Ovary (tissue), 9 donors: ENCODE measurements around the gene RASA3. TPM values are rescaled to one million over a fixed set of nuclear protein-coding genes. Genes with fewer than 3 reads are reported as not detected.

Experiments used
- DNase-seq, 5 donors: peaks; one replicate each; pipeline ENCODE4 v3.0.0-alpha.2; 2019 to 2020
- H3K27ac ChIP-seq, 2 donors: fragments of 200-600 bp; one replicate each; pipeline versions ENCODE4 v1.5.1 to v1.8.0; 2019 to 2022
- H3K27me3 ChIP-seq: fragments of 200-600 bp; one replicate; pipeline ENCODE4 v1.8.0; 2022
- H3K36me3 ChIP-seq: fragments of 200-600 bp; sonication (generic); one replicate; pipeline ENCODE4 v1.5.1; 2019
- H3K4me1 ChIP-seq: one replicate; pipeline ENCODE4 v1.8.1; 2013; ENCODE audit warnings: mild to moderate bottlenecking, moderate library complexity; ENCODE audit not compliant: insufficient read depth
- H3K4me3 ChIP-seq: fragments of 200-600 bp; sonication (generic); one replicate; pipeline ENCODE4 v1.5.1; 2017
- H3K9me3 ChIP-seq, 2 donors: fragments of 200-600 bp in 1 of 2; sonication (generic) in 1 of 2; one replicate each; pipeline versions ENCODE4 v1.5.1 to v1.8.1; 2013 to 2019; ENCODE audit warnings: mild to moderate bottlenecking in 1 of 2, moderate library complexity in 1 of 2
- EP300 ChIP-seq: sonication (generic); formaldehyde crosslinking; IDR thresholded peaks from one replicate; pipeline ENCODE4 v1.6.1; 2017; ENCODE audit warnings: antibody characterized with exemption
- POLR2A ChIP-seq: fragments of 450-650 bp; IDR thresholded peaks from one replicate; pipeline ENCODE4 v1.6.1; 2017; ENCODE audit warnings: antibody characterized with exemption, mild to moderate bottlenecking, moderate library complexity
- WGBS, 3 donors: extraction: QIAGEN DNeasy Blood & Tissue Kit in 1 of 3; methylation state at CpG; one replicate each; pipeline versions ENCODE4 v1.1.5 to v1.1.7; 2013 to 2017; 5-methylcytosine and 5-hydroxymethylcytosine counted together
- intact Hi-C, 4 donors: fragments of 100-400 bp; cut with DNase I; formaldehyde crosslinking; loops; one replicate each; pipeline versions ENCODE4 v1.11.0 to v1.15.1; 2022 to 2023
- polyA plus RNA-seq, 2 donors: library from polyadenylated mRNA; stranded (reverse); fragments of 200-250 nt in 1 of 2; fragments of 350-450 nt in 1 of 2; fragmentation: Illumina TruSeq in 1 of 2; extraction: RNeasy Lipid Tissue Mini Kit (QIAGEN cat#74804) in 1 of 2; gene quantifications; one replicate each; pipeline ENCODE4 v1.2.3, GENCODE V29; 2013 to 2014
- total RNA-seq, 7 donors: library from RNA; depleted of rRNA in 2 of 7; stranded (reverse); fragments of >200 nt in 2 of 7; fragmentation: NEBNext Ultra II Directional in 3 of 7; extraction: Animal tissue kit (Norgen Biotek cat#: 25700) in 3 of 7; gene quantifications; one replicate each; pipeline versions ENCODE4 v1.1.0 to v1.2.4, GENCODE V29; 2016 to 2023
- TF ChIP-seq, protein P1 (sequence below), 3 donors: fragments of 450-650 bp in 2 of 3; fragments of 200-600 bp in 1 of 3; IDR thresholded peaks; one replicate each; pipeline versions ENCODE4 v1.5.1 to v1.8.0; 2016 to 2022; ENCODE audit warnings: antibody characterized with exemption in 3 of 3, mild to moderate bottlenecking in 1 of 3
- donor health status: DM: no; HTN: no; CAD: no; lungs with moderate emphysema.
- donor health status: DM: no; HTN: no; CAD: no.
- donor health status: Bipolar disorder and iron deficiency.
- donor health status: DM: yes; HTN: yes; CAD: no.
- donor health status: DM: no; HTN: no; CAD: no.
- donor health status: DM: yes; HTN: yes; CAD: no.

Gene RASA3
- total and polyA plus RNA-seq, 9 donors = 5.4 to 16.9 (median 9.4) TPM

DNA sequence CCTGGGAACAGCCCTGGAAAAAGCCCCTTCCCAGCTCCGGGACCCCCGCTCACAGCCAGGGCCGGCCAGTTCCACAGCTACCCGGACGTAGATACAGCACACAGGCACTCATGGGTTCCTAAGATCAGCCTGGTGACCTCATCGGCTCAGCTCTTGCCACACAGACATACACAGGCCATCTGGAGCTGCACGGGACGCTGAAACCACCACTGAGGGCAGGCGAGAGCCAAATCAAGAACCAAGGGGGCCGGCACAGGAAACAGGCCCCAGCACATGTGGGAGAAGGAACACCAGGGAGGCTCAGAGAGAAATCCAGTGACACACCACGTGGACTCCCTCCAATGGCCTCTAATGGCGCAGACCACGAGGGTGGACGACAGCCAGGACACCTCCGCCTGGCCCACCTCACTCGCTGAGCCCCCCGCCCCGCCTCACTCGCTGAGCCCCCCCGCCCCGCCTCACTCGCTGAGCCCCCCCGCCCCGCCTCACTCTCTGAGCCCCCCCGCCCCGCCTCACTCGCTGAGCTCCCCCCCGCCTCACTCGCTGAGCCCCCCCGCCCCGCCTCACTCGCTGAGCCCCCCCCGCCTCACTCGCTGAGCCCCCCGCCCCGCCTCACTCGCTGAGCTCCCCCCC is 88.9 kb downstream of the RASA3 start:
- WGBS, 3 donors = 70 to 82% (median 71%) methylated on average over 20 to 24 of the region's 37 CpGs
- peak in 1 of 5 donors; percentile 76 for DNase-seq
- Histone ChIP-seq H3K4me1 (peaks cover 6% of the 10 kb centered on the region), H3K27ac (no peak overlapping the region), H3K36me3 (no peaks in the 10 kb centered on the region), H3K9me3 (no peaks in the 10 kb centered on the region), H3K27me3 (no peaks in the 10 kb centered on the region), H3K4me3 (no peak overlapping the region)
- intact Hi-C loops = no loop called here
- no peak for TF ChIP-seq EP300
- TF ChIP-seq, protein P1, sequence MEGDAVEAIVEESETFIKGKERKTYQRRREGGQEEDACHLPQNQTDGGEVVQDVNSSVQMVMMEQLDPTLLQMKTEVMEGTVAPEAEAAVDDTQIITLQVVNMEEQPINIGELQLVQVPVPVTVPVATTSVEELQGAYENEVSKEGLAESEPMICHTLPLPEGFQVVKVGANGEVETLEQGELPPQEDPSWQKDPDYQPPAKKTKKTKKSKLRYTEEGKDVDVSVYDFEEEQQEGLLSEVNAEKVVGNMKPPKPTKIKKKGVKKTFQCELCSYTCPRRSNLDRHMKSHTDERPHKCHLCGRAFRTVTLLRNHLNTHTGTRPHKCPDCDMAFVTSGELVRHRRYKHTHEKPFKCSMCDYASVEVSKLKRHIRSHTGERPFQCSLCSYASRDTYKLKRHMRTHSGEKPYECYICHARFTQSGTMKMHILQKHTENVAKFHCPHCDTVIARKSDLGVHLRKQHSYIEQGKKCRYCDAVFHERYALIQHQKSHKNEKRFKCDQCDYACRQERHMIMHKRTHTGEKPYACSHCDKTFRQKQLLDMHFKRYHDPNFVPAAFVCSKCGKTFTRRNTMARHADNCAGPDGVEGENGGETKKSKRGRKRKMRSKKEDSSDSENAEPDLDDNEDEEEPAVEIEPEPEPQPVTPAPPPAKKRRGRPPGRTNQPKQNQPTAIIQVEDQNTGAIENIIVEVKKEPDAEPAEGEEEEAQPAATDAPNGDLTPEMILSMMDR (IDR thresholded peaks at IDR 0.05) = no peak
- TF ChIP-seq POLR2A = no peak

DNA sequence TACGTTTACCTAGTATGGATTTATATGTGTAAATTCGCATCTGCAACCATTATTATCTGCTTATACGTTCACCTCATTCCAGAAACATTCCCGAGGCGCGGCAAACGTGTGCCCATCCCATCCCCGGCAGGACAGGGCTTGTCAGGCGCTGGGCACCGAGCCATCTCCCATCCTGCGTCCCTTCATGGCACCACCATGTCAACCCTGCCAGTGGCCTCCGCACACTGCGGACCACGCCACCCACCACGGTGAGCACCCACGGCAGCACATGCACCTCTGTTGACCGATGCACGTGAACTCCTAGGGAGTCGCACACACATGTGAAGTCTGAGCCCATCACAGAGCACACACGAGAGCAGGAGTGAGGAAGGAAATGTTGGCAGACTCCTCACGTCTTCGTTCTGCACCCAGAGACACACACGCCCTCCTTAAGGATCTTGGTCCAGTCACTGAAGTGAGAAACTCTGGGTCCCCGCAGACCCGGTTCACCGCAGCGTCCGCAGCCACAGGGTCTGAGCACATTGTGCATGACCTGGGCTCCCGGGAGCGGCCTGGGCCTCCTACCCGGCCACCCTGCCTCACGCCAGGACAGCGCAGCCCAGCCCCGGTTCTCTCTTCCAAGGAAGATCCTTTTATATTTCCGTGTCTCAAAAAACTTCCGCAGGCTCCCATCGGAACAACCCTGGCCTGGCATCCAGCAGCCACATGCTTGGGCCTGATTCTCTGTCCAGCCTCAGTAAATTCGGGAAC is 90.2 kb downstream of the RASA3 start:
- 91 to 95% (median 92%) methylated on average over 38 of the region's 38 CpGs for WGBS, 3 donors
- no peak for DNase-seq
- intact Hi-C loops = no loop called here
- Histone ChIP-seq H3K9me3 (no peaks in the 10 kb centered on the region), H3K4me3 (no peak overlapping the region), H3K4me1 (peaks cover 2% of the 10 kb centered on the region), H3K27me3 (no peaks in the 10 kb centered on the region), H3K27ac (no peak overlapping the region), H3K36me3 (no peaks in the 10 kb centered on the region)
- TF ChIP-seq EP300 = no peak

DNA sequence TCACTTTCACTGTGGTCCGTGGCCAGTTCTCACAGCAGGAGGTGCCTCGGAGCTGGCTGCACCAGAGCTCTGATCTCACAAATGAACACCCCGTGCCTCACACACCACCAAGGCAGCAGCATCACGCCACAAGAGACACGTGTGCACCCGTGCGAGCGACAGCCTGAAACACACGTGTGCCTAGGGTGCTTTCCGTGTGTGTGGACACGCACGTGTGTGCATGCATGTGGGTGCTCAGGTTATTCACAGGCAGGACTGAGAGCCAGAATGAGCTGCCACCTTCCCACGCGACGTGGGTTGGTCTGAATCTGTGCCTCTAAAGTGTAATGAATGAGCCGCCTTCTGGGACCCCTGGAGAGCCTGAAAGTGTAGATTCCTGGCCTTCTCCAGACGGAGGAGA is 90.9 kb downstream of the RASA3 start:
- H3K4me1 ChIP-seq = no peaks in the 10 kb centered on the region
- no peak overlapping the region for H3K27ac ChIP-seq
- intact Hi-C loops = no loop called here
- no peak overlapping the region for H3K4me3 ChIP-seq
- H3K27me3 ChIP-seq = no peaks in the 10 kb centered on the region
- no peak for DNase-seq
- H3K36me3 ChIP-seq = no peaks in the 10 kb centered on the region
- 92 to 95% (median 95%) methylated on average over 17 of the region's 17 CpGs for WGBS, 3 donors
- H3K9me3 ChIP-seq = no peaks in the 10 kb centered on the region
- TF ChIP-seq POLR2A (no peak), EP300 (no peak)
- TF ChIP-seq, protein P1 (IDR thresholded peaks at IDR 0.05) = no peak

DNA sequence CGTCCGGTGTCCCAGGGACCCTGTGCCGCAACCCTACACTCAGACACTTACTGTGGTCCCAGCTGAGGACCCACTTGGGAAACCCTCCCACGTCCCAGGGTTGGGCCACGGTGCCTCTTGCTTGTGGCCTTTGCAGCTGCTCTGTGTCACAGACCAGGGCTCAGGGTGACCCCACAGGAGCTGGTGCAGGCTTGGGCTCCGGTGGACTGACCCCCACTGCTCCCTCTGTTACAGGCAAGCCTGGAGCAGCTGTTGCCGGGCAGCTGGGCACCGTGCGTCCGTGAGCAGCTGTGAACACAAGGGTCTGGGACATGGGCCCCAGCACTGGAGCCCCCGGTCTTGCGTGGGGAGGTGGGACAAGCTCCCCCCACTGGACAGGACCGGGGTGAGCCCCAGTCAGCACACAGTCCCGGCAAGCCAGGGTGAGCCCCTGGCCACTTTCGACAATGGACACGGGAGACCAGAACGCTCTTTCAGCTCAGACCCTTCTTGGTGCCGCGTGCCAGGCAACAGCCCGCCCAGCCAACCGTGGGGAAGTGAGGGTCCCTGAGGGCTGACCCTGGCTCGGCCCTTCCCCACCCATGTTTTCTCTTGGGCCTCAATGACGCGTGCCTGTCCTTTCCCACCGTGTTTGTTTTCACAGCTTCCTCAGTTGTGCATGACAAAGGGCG is 92.8 kb downstream of the RASA3 start:
- H3K27me3 ChIP-seq = no peaks in the 10 kb centered on the region
- no peak for DNase-seq
- intact Hi-C loops = no loop called here
- H3K4me3 ChIP-seq = no peak overlapping the region
- no peaks in the 10 kb centered on the region for H3K9me3 ChIP-seq
- H3K27ac ChIP-seq = no peak overlapping the region
- no peaks in the 10 kb centered on the region for H3K4me1 ChIP-seq
- 79 to 89% (median 83%) methylated on average over 25 to 26 of the region's 26 CpGs for WGBS, 3 donors
- no peaks in the 10 kb centered on the region for H3K36me3 ChIP-seq
- TF ChIP-seq EP300 (no peak), POLR2A (no peak)
- TF ChIP-seq, protein P1 (IDR thresholded peaks at IDR 0.05) = no peak
